VCaP (cell line): ENCODE results near the gene UGGT1.

ENCODE experiments used
- H3K27ac ChIP-seq: fragments of 450-650 bp; 2 replicates; pipeline ENCODE4 v1.5.1; 2017
- CTCF ChIP-seq: fragments of 450-650 bp; conservative IDR thresholded peaks from 2 replicates; pipeline ENCODE4 v1.5.1; 2017; ENCODE audit warnings: mild to moderate bottlenecking, moderate library complexity

Gene UGGT1

GRCh38 chr2:128160616-128161275 is 69.7 kb downstream of the UGGT1 start:
- H3K27ac ChIP-seq: peak overlapping the region; percentile 73
- no peak for TF ChIP-seq CTCF

- peak overlapping the region; percentile 73 for H3K27ac ChIP-seq
- no peak for TF ChIP-seq CTCF
Observed at GRCh38 chr2:128162266-128162665, 71.3 kb downstream of the UGGT1 start.

GRCh38 chr2:128164311-128164710 is 73.3 kb downstream of the UGGT1 start:
- no peak overlapping the region for H3K27ac ChIP-seq
- TF ChIP-seq CTCF: no peak

- TF ChIP-seq CTCF: no peak
- H3K27ac ChIP-seq: no peak overlapping the region
Observed at GRCh38 chr2:128166746-128167353, 75.8 kb downstream of the UGGT1 start.

GRCh38 chr2:128169094-128169493 is 78.1 kb downstream of the UGGT1 start:
- no peak for TF ChIP-seq CTCF
- no peak overlapping the region for H3K27ac ChIP-seq

GRCh38 chr2:128169497-128169896 is 78.5 kb downstream of the UGGT1 start:
- TF ChIP-seq CTCF: no peak
- H3K27ac ChIP-seq: no peak overlapping the region

- H3K27ac ChIP-seq: no peak overlapping the region
- no peak for TF ChIP-seq CTCF
Observed at GRCh38 chr2:128169933-128170709, 79.1 kb downstream of the UGGT1 start.
